K562 (cell line): ENCODE measurements around the gene SH3BP4. TPM values are rescaled to one million over a fixed set of nuclear protein-coding genes. Genes with fewer than 3 reads are reported as not detected.

Source experiments
- ATAC-seq: fragments of 200-7000 bp; cut with Tn5 transposase; 3 replicates; pipeline ENCODE4 v1.9.1; 2020; ENCODE audit warnings: moderate library complexity
- BruUV-seq: library from RNA; stranded (reverse); fragments of 400-500 nt; replicated peaks from 2 replicates; lab custom pipeline; 2021; lab: Mats Ljungman, UMichigan
- CTCF ChIA-PET: fragments of 300-600 bp; formaldehyde crosslinking; extraction: SDS; loops from one replicate; lab custom pipeline; 2021; ENCODE audit warnings: low intra/inter-chr PET ratio; lab: Yijun Ruan, JAX
- POLR2A ChIA-PET: fragments of 300-600, 350-650 bp; sonication (Branson Sonifier 250); formaldehyde crosslinking; extraction: SDS; loops from one replicate; lab custom pipeline; 2021; ENCODE audit warnings: antibody characterized with exemption, inconsistent platforms; lab: Yijun Ruan, JAX
- DNase-seq, 4 experiments: peaks; one replicate each; pipeline versions ENCODE4 v3.0.0 to v3.0.0-alpha.2; 2011 to 2018; ENCODE audit warnings: low spot score in 3 of 4, mixed read lengths in 3 of 4; ENCODE audit errors: extremely low read depth in 1 of 4
- FAIRE-seq: peaks from 2 replicates; lab custom pipeline; 2011; peaks lifted over from hg19 to GRCh38; lab: Jason Lieb, UNC
- H2AFZ ChIP-seq: 2 replicates; pipeline ENCODE4 v1.6.0; 2011; ENCODE audit warnings: low read depth, low read length, control low read depth, inconsistent platforms
- H3K27ac ChIP-seq: fragments of 200-600 bp; 3 replicates; pipeline ENCODE4 v1.8.0; 2011; ENCODE audit warnings: low read depth, mild to moderate bottlenecking, control low read depth, inconsistent platforms, low read length, moderate library complexity, mixed read lengths; ENCODE audit errors: extremely low read depth
- H3K27me3 ChIP-seq, 2 experiments: fragments of 300-600 bp in 1 of 2; 2 replicates in 1 of 2; 3 replicates in 1 of 2; pipeline versions ENCODE4 v1.6.0 to v1.8.0; 2011; ENCODE audit warnings: inconsistent platforms in 2 of 2, low read length in 2 of 2, mild to moderate bottlenecking in 1 of 2, mixed read lengths in 1 of 2, moderate library complexity in 1 of 2; ENCODE audit not compliant: control insufficient read depth in 2 of 2, insufficient read depth in 2 of 2
- H3K36me3 ChIP-seq: fragments of 300-600 bp; 3 replicates; pipeline ENCODE4 v1.8.0; 2011; ENCODE audit warnings: mild to moderate bottlenecking, low read length, inconsistent platforms; ENCODE audit not compliant: control insufficient read depth, insufficient read depth
- H3K4me1 ChIP-seq, 2 experiments: fragments of 200-600 bp in 1 of 2; replicated peaks in 1 of 2; 2 replicates in 1 of 2; 3 replicates in 1 of 2; pipeline versions ENCODE4 v1.5.1 to v1.8.0; 2011; ENCODE audit warnings: inconsistent platforms in 2 of 2, low read length in 2 of 2, mild to moderate bottlenecking in 1 of 2, mixed read lengths in 1 of 2, moderate library complexity in 1 of 2; ENCODE audit not compliant: control insufficient read depth in 2 of 2, insufficient read depth in 2 of 2
- H3K4me2 ChIP-seq: 2 replicates; pipeline ENCODE4 v1.6.1; 2011; ENCODE audit warnings: low read length, control low read depth, inconsistent platforms, mixed read lengths; ENCODE audit not compliant: insufficient read depth
- H3K4me3 ChIP-seq: fragments of 200-600 bp; sonication (generic), shearing (Covaris generic); 2 replicates; pipeline ENCODE4 v1.5.1; 2016; ENCODE audit warnings: control low read depth, inconsistent platforms
- H3K79me2 ChIP-seq: fragments of 200-600 bp; 3 replicates; pipeline ENCODE4 v1.8.0; 2011; ENCODE audit warnings: low read length, inconsistent platforms; ENCODE audit not compliant: control insufficient read depth, insufficient read depth
- H3K9ac ChIP-seq, 2 experiments: 2 replicates each; pipeline versions ENCODE4 v1.6.0 to v1.6.1; 2011; ENCODE audit warnings: low read depth in 2 of 2, low read length in 2 of 2, control low read depth in 1 of 2, inconsistent platforms in 1 of 2, mild to moderate bottlenecking in 1 of 2, mixed read lengths in 1 of 2; ENCODE audit not compliant: insufficient read depth in 1 of 2
- H3K9me1 ChIP-seq: one replicate; pipeline ENCODE4 v1.6.0; 2011; ENCODE audit warnings: inconsistent platforms, mild to moderate bottlenecking, low read length, moderate library complexity; ENCODE audit not compliant: control insufficient read depth, insufficient read depth
- H3K9me3 ChIP-seq: replicated peaks from 2 replicates; pipeline ENCODE4 v1.5.1; 2011; ENCODE audit warnings: low read depth, low read length, inconsistent platforms; ENCODE audit not compliant: control insufficient read depth, insufficient read depth
- H4K20me1 ChIP-seq: replicated peaks from 2 replicates; pipeline ENCODE4 v1.6.1; 2011; ENCODE audit warnings: low read length, inconsistent platforms, mixed read lengths; ENCODE audit not compliant: control insufficient read depth, insufficient read depth
- ARNT ChIP-seq, 2 experiments: fragments of 450-650 bp; IDR thresholded peaks; 2 replicates each; pipeline ENCODE4 v1.6.1; 2016; ENCODE audit warnings: mild to moderate bottlenecking in 1 of 2
- CEBPB ChIP-seq: fragments of 450-650 bp; IDR thresholded peaks from 2 replicates; pipeline ENCODE4 v1.6.1; 2016; ENCODE audit warnings: missing genetic modification characterization, missing compliant biosample characterization
- KLF13 ChIP-seq: fragments of 450-650 bp; IDR thresholded peaks from 2 replicates; pipeline ENCODE4 v1.6.1; 2016; ENCODE audit warnings: missing genetic modification characterization, low read depth, mild to moderate bottlenecking, missing compliant biosample characterization, moderate library complexity, borderline replicate concordance
- RBM22 ChIP-seq: fragments of 200-400 bp; formaldehyde crosslinking; IDR thresholded peaks from 2 replicates; pipeline ENCODE4 v1.6.1; 2018; ENCODE audit warnings: low read length, low read depth; ENCODE audit not compliant: poor library complexity, severe bottlenecking
- ZNF124 ChIP-seq: sonication (generic); formaldehyde crosslinking; IDR thresholded peaks from 2 replicates; pipeline ENCODE4 v1.8.1; 2022; ENCODE audit warnings: missing genetic modification reagents
- WGBS: fragments of 100-300 bp; shearing (Covaris generic); methylation state at CpG from one replicate; pipeline ENCODE4 v1.1.6; 2016; ENCODE audit warnings: low coverage, mixed read lengths; ENCODE audit not compliant: insufficient coverage; ENCODE audit errors: missing lambda C conversion rate; 5-methylcytosine and 5-hydroxymethylcytosine counted together
- in situ Hi-C: fragments of 300-500 bp; cut with MboI; formaldehyde crosslinking; loops from 4 replicates; pipeline ENCODE4 v1.15.0; 2018; ENCODE audit warnings: inconsistent platforms, mixed read lengths
- intact Hi-C: fragments of 100-400 bp; cut with micrococcal nuclease; formaldehyde crosslinking; loops from 2 replicates; pipeline ENCODE4 v1.14.2; 2022
- polyA plus RNA-seq, 8 experiments: library from polyadenylated mRNA; depleted of rRNA in 4 of 8; stranded (reverse) in 5 of 8; unstranded in 3 of 8; fragments of >200 nt; fragmentation: Nextera tagmentation in 2 of 8; fragmentation: Illumina TruSeq in 1 of 8; extraction: Ambion mirVana in 2 of 8; extraction: Trizol in 1 of 8; gene quantifications; 2 replicates each; pipeline versions ENCODE4 v1.2.1 to v1.2.3, GENCODE V29; 2011 to 2014; ENCODE audit warnings: inconsistent platforms in 1 of 8, missing spikeins in 1 of 8
- total RNA-seq, 7 experiments: library from RNA; depleted of rRNA in 6 of 7; stranded (reverse); fragments of >200 nt in 6 of 7; fragmentation: Illumina TruSeq in 2 of 7; extraction: Trizol in 2 of 7; gene quantifications; 2 replicates each; pipeline versions ENCODE4 v1.2.1 to v1.2.3, GENCODE V29; 2011 to 2021; ENCODE audit warnings: low replicate concordance in 1 of 7

Gene SH3BP4
- total and polyA plus RNA-seq, 9 of the 15 experiments (the other 6 are each of a cell fraction or from before 2014, with no cell fraction given), result 0.03 to 0.28 (median 0.27) TPM; not detected in 6

GRCh38 chr2:235043762-235044500 lies 92.1 kb downstream of the SH3BP4 start:
- ChIA-PET CTCF (no interaction called here), POLR2A (no interaction called here)
- Histone ChIP-seq H4K20me1 (no peaks in the 10 kb centered on the region), H3K36me3 (no peaks in the 10 kb centered on the region), H3K4me2 (no peak overlapping the region), H3K27me3 (peaks cover 13 to 66% of the 10 kb centered on the region in 2 experiments), H3K27ac (no peak overlapping the region), H2AFZ (no peak overlapping the region), H3K9ac (no peak overlapping the region), H3K4me1 (no peaks in the 10 kb centered on the region), H3K4me3 (no peak overlapping the region), H3K9me3 (no peaks in the 10 kb centered on the region), H3K9me1 (no peaks in the 10 kb centered on the region), H3K79me2 (no peaks in the 10 kb centered on the region)
- FAIRE-seq (no peak), DNase-seq (no peak), ATAC-seq (no peak)
- intact Hi-C loops (no loop called here), in situ Hi-C loops (no loop called here)
- 0% methylated on average over 21 of the region's 22 CpGs for WGBS
- TF ChIP-seq RBM22 (no peak), ZNF124 (CRISPR knock-in tag) (no peak), CEBPB (tag) (no peak), KLF13 (tag) (no peak), ARNT (IDR thresholded peaks at IDR 0.05) (no peak)
- no TSS peak for BruUV-seq
